GM19351 (cell line): ENCODE data around the gene ABCB9.

Experiments used
- ATAC-seq: cut with Tn5 transposase; IDR thresholded peaks from one replicate; pipeline ENCODE4 v1.9.1; 2021; ENCODE audit warnings: mild to moderate bottlenecking, moderate library complexity; ENCODE audit not compliant: unreplicated experiment

The ABCB9 gene

DNA sequence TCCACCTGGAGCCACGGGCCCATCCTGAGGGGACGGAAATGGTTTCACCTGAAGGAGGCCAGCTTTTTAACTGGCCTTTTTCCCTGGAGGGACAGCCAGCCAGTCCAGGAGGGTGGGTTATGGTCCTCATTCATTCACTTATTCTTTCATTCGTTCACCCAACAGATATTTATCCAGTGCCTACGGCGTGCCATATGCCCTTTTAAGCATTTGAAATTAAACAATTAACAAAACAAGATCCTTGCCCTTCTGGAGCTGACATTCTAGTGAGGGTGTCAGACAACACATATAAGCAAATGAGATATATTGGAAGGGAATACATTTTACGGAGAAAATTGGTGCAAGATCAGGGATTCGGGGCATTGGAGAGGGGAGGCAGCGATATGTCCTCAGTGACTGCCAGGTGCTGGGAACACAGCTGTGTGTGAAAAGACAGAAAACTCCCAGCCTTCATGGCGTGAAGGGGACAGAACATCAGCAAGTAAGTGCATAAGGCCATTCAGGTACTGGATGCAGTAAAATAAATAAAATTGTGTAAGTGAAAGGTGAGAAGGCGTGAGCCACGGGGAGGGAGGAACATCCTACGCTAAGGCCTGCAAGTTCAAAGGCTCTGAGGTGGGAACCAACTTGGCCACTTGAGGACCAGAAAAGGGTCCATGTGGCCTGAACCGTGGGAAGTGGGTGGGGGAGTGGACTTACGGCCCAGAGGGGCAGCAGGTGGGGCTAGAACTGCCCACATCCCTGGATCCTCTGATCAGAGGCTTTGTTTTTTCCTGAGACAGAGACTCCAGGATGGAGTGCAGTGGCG lies 684 bp upstream of the ABCB9 start:
- ATAC-seq: no peak

DNA sequence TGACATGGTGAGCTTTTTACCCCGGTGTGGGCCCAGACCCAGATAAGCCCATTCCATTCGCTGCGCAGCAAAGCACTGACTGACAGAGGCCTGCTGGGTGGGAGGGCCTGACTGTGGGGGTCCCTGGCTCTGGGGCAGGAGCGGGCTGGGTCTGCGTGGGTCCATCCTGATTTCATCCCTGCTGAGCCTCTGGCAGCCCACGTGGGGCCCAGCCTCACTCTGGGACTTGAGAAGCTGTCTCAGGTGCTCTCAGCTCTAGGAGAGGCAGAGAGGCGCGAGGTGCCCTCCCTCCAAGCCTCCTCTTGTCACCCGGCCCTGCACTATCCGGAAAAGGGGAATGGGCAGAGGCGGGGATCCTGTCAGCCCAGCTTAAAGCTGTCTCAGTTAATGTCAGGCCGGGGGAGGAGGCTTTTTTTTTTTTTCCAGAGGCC lies 927 bp downstream of the ABCB9 start:
- no peak for ATAC-seq

DNA sequence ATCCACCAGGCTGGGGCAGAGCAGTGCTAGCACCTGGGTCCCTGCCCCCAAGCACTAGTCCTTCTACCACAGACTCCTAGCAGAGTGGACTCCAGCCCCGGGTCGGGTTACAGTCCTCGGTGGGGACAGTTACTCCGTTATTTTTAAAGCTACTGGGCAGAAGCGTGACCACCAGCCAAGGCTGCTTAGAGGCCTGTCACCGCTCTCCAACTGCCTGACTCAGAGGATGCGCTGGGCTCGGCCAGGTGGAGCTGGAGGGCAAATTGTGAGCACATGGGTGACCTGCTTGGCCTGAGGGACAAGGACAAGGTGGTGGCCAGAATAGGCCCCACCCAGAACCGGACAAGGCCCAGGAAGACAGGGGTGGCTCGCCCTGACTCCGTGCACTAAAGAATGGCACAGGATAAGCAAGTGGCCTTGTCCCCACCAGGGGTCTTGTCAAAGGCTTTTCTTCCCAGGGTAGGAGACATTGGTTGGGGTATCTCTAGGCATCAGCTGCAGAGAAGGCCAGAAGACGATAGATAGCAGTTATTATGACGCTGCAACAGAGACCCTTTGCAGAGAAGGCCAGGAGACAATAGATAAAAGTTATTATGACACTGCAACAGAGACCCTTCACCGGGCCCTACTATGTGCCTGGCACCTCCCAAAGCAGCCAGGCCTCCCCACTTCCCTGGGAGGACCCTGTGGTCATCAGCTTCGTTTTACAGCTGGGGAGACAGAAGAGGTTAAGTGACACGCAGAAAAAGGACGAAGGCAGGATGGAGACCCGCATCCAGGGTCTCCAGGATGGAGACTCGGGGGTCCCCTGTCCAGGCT lies 1.6 kb downstream of the ABCB9 start:
- ATAC-seq: no peak

DNA sequence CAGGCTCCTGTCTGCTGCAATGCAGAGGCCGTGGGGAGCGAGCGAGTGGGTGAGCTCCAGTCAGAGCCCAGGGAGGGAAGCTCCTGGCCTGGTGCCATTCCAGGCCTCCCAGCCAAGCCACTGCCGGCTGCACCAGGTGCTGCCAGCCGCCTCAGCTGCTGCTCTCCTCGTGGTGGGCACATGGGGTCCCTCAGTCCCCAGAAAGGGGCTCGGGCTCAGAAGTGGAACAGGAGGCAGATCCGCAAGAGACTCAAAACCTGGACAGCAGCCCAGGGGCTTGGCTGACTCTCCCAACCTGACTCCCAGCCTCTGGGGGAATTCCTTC lies 2.4 kb downstream of the ABCB9 start:
- ATAC-seq: no peak

DNA sequence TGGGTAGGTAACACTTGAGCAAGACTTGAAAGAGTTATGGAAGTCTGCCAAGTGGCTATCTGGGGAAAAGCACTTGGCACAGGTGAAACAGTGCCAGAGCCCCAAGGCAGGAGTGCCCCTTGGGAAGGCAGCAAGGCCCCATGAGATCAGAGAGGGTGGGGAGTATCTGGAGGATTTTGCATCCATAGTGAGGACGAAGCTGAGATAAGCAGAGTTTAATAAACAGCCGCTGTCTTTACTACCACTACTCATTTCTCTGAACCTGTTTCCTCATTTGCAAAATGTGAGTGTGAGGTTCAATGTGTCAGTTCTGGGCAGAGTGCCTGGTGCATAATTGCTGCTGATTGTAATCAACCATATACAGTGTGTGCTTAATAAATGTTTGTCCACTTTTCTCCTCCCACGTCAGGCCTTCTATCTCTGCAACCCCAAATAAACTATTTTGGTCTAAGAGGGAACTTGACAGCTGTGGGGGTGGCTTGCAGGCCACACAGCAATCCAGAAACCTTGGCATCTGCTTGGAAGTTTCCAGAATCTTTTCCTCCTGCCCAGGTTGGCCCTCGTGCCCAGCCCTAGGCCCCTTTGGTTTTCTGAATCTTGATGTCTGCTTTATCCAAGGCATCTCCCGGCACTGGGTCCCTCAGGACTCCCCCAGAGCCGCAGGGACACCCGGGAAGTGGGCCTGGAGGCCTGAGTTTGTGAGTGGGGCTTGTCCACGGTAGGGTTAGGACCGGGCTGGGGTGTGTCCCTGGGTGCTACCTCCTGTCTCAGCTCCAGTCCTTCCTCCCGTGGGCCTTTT lies 4.5 kb downstream of the ABCB9 start:
- ATAC-seq: no peak

DNA sequence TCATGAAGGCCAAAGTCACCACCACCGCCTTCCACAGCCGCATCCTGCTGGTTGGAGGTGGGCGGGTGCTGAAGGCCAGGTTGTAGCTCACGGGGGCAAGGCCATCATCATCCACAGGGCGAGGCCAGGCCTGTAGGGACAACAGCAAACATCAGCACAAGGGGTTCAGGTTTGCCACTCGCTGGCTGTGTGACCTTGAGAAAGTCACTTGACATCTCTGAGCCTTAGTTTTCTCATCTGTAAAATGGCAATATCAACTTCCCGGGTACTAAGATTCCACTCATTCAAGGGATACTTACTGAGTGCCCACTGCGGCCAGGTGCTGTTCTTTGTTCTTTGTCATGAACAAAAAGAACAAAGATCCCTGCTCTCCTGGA lies 6.1 kb downstream of the ABCB9 start:
- no peak for ATAC-seq

DNA sequence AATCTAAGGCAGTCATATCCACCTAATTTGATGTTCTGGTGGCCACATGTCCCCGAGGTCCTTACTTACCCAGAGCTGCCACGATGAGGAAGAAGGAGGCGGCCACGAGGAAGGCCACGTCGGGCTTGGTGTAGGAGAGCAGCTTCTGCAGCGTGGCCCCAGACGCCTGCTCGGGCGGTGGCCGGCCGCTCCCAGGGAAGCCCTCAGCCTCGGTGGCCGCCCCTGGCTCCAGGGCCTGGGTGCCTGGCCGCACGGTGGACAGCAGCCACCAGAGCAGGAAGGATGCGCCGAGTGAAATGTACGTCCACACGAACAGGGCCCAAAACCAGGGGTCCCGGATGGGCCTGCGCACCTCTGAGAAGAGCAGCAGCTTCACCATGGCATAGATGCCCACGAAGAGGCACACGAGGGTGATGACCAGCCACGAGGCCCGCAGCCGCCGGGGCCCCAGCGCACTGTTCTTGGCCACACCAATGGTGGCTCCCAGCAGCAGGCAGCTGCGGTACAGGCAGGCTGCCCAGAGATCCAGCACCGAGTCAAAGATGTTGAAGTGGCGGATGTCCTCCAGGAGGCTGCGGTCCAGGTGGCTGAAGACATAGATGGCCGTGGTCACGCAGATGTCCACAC lies 6.6 kb downstream of the ABCB9 start:
- no peak for ATAC-seq

DNA sequence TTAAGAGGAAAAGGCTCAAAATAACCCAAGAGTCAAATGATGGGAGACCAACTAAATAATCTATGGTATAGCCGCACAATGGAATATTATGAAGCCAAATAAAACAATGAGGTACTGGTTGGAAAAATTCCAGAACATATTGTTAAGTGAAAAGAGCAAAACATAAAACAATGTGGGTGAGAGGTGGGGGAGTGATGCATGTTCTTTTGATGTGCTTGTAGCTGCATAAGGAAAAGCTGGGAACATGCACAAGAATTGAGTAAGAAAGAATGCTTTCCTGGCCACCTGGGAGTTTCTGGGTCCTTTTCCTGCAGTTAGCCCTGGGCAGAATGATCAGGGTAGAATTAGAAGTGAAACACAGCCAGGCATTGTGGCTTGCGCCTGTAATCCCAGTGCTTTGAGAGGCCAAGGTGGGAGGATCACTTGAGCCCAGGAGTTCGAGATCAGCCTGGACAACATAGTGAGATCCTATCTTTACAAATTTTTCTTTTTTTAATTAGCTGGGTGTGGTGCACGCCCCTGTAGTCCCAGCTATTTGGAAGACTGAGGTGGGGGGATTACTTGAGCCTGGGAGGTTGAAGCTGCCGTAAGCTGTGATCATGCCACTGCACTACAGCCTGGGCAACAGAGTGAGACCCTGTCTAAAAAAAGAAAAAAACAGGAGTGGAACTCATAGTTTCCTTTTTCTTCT lies 7.9 kb downstream of the ABCB9 start:
- no peak for ATAC-seq

DNA sequence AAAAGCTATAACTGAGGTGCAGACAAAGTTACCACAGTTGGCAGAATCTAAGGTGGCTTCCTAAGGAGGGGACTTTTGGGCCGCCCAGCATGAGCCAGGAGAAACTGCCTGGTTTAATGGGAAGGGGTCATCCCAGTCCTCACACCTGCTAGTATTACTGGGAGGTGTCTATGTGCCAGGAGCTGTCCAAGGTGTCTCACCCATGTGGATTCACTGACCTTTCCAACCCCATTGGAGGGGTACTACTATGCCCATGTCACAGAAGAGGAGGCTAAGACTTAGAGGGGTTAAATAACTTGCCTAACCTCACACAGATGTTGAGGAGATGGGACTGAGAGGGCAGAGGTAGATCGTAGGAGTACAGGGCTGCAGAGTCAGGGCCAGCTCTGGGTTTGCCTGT lies 10.2 kb downstream of the ABCB9 start:
- ATAC-seq: no peak

DNA sequence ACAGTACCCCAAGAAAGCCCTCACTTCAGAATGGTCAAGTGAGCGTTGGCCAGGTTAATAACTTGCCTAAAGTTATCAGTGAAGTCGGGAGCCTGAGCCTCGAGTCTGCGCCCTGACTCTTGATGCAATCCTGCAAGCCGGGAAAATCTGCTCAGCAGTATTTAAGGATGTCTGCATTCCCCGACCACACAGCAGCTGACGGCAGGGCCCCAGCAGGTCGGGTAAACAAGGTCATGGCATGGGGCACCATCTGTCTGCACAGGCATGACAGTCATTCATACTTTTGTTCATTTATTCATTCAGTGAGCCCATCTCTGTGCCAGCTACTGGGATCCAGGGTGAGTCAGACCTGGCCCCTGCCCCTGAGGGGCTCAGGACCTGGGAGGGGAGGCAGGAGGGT lies 11.1 kb downstream of the ABCB9 start:
- no peak for ATAC-seq

DNA sequence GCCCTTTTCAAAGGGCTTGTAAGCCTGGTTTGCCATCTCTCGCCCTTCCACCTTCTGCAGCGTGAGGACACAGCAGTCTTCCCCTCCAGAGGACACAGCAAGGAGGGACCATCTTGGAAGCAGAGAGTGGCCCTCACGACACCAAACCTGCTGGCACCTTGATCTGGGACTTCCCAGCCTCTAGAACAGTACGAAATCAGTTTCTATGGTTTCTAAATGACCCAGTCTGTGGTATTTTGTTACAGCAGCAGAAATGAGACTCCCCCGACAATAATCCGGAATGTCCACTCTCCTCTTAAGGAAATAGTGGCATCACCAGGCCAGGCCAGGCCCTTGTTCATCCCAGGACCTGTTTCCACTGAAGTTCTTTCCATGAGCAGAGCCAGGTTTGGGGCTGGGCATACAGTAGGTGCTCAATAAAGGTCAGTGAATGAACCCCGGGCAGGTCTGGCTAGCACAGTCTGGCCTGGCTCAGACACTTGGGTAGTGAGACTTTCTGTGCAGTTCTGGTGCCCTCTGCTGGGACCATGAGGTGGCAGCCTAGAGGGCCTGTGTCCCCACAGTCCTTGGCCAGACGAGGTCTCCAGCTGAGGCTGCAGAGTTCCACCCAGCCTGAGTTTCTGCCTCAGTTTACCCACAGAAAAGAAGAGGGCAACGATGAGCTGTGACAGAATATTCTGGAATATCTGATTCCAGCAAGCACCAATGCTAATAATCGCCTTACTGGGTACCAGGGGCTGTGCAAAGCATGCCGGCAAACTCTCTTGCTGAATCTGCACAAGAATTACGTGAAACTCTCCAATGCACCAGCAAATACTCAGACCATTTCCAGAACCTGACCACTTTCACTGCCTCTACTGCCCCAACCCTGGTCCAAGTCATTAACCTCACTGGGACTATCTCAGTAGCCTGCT lies 14.0 kb downstream of the ABCB9 start:
- peak; percentile 59 for ATAC-seq

DNA sequence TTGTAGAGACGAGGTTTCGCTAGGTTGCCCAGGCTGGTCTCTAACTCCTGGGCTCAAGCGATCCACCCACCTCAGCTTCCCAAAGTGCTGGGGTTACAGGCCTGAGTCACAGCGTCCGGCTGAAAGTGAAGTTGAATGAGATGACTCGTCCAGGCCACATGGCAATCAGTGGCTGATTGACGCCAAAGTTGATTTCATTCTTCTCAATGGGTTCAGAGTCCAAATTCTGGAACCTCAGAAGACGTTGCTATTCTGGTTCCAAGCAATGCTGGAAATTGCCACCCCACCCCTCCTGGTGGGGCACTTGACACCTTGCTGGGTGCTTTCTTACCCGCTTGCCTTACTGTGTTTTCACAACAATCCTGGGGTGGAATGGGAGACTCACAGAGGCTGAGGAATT lies 14.9 kb downstream of the ABCB9 start:
- ATAC-seq: no peak

DNA sequence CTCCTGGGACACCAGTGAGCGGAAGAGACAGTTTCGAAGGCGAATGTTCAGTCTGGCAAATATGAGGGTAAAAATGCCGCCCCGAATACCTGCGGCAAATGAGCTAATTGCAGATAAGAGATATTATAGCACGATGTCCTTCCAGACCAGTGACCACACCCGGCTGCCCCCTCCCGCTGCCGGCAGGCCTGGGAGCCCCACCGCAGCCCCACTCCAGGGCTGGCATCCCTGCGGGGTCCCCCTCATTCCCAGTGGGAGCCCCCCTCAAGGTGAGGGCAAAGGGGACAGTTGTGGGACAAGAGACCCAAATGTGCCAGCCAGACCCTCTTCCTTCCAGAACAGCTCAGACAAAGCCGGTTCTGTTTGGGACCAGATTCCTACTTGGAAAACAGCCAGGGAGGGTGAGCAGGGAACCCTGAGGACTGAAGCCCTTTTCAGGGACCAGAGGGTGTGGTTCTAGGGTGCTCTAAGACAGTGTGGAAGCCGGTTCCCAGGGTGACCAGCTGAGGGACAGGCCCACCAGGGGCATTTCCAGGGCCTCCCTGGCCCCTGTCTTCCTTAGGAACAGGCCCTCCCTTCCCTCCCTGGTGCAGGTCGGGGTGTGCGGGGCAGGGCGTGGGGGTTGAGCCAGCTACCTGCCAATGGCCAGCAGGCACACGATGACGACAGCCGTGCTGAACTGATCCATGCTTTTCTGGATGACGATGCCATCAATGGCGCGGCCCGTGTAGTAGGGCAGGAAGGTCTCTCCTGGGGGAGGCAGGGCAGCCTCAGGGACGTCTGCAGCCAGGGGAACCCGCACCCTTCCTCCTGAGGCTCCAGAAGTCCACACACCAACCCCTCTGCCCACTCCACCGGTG lies 16.2 kb downstream of the ABCB9 start:
- no peak for ATAC-seq

DNA sequence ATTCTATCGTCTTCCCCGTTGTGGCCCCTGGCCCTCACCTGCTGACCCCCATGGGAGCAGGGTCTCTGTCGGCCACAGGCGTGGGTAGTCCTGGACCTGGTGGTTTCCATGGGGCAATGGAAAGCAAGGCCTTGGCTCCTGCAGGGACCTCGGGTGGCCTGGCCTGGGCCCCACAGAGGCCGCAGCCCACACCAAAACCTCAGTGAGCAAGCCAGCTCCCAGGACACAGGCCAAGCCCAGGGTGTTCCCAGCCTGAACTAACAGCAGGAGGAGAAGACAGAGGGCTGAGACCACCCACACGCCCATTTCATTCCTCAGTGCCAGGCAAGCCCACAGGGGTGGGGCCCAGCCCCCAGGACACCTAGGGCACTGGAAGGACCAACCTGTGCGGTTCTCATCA lies 16.9 kb downstream of the ABCB9 start:
- no peak for ATAC-seq

DNA sequence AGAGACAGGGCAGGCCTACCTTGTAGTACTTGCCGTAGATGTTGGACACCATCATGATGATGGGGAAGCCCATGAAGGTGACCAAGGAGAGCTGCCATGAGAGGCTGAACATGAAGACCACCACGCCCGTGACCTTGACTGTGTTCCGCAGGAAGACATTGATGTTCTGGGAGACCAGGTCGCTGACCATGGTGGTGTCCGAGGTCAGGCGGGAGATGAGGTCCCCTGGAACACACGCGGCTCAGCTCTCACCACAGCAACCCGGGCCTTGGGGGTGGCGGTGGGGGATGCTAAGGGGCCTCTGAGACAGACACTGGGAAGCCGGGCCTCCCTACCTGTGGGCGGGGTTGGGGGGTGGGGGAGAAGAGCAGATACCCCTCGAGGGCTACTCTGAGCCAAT lies 17.7 kb downstream of the ABCB9 start:
- ATAC-seq: no peak

DNA sequence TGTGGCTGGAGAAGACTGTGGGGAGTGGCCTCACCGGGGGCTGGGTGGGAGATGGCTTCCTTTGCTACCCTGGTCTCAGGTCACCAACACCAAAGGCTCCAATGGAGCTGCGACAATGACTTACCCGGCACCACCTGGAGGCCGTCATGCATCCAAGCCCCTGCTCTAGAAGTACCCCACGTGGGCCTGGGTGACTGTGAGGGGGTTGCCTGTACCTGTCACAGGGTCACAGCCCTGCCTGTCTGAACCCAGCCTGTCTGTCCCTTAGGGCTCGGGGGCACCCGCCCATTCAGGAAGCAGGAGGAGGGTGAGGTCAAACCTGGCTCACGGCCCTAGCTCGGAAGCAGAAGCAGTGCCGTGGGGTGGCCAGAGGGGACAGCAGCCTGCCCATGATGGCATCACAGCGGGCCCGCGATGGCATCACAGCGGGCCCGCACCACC lies 18.9 kb downstream of the ABCB9 start:
- ATAC-seq: no peak

DNA sequence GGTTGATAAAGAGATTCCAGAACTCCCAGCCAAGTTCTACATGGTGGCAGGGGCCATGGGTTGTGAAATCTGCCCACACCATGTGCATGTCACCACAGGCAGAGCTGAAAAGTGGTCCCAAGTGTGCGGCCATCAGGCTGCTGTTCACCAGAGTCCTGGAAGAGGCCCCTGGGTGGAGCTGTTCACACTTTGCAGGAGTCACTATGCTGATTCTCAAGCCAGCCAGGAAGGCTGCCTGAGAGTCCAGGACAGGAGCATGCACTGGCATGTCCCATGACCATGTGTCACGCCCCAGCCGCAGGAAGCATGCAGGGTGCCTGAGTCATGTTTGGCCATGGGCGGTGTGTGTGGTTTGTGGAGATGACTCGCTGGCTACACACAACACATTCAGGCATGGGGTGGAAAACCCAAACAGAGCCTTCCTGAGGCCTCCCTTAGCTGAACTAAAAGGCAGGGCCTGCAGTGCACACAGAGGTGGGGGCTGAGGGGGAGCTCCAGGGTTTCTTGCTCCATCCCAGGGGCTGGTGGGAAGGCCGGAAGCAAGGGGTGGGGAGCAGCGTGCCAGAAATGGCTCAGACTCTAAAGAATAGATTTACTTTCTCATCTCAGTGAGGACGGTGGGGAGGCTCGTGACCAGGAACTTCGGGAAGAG lies 19.4 kb downstream of the ABCB9 start:
- no peak for ATAC-seq
